SKM-1 (cell line): ENCODE data around the gene POLR3E.

Source experiments
- DNase-seq: peaks from one replicate; lab custom pipeline; 2025; ENCODE audit not compliant: unreplicated experiment; lab: John Stamatoyannopoulos, UW

The POLR3E gene, protein sequence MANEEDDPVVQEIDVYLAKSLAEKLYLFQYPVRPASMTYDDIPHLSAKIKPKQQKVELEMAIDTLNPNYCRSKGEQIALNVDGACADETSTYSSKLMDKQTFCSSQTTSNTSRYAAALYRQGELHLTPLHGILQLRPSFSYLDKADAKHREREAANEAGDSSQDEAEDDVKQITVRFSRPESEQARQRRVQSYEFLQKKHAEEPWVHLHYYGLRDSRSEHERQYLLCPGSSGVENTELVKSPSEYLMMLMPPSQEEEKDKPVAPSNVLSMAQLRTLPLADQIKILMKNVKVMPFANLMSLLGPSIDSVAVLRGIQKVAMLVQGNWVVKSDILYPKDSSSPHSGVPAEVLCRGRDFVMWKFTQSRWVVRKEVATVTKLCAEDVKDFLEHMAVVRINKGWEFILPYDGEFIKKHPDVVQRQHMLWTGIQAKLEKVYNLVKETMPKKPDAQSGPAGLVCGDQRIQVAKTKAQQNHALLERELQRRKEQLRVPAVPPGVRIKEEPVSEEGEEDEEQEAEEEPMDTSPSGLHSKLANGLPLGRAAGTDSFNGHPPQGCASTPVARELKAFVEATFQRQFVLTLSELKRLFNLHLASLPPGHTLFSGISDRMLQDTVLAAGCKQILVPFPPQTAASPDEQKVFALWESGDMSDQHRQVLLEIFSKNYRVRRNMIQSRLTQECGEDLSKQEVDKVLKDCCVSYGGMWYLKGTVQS

DNA sequence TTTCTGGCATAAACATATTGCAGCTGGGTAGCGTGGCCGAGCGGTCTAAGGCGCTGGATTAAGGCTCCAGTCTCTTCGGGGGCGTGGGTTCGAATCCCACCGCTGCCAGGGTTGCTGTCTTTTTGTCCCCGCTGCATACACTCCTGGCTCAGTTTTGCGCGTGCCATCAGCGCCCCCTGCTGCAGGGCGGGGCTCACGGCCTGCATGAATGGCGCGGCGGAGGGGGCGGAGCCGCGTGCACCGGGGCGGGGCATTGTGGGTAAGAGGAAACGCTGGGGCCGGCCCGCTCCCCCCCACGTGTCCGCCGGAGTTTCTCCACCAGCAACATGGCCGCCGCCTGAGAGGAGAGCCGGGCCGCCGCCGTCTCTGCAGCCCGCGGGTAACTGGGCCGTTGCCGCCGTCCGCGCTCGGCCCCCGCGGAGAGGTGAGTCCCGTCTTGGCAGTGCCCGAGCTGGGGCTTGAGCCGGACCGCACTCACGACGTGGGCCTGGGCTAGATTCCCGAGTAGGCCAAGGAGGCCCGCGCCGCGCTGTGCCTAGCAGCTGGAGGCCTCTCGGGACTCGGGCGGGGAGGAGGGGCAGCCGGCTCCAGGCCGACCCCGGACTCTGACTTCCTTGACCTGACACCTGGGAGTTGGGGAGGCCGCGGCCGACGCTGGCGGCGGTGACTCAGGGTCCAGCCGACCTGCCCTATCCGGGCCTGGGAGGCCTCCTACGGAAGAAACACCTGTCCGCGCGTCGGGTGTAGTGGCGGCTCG, at the start of gene POLR3E:
POLR3E (plus strand) TSS at position 296 of the 757 bp plus-strand sequence. CDS start 5,560 bp downstream, outside the sequence.
- peak; percentile 89 for DNase-seq

DNA sequence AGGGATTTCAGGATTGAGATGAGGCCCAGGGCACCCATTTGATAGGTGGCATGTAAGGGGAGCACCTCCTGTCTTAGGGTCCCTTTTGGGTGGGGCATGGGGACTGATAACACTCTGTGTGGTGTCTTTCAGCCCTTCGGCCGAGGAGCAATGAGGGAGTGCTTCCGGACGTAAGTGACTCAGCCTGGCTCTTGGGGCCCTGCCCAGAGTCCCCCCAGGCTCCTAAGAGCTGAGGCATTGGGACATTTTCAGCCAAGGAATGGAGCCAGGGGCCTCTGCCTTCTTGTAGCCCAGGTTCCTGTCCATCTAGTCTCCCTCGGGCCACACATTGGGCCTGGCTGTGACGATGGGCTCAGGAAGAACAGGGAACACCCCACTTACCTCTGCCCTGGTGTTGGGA, 46.7 kb upstream of the POLR3E start:
- no peak for DNase-seq

DNA sequence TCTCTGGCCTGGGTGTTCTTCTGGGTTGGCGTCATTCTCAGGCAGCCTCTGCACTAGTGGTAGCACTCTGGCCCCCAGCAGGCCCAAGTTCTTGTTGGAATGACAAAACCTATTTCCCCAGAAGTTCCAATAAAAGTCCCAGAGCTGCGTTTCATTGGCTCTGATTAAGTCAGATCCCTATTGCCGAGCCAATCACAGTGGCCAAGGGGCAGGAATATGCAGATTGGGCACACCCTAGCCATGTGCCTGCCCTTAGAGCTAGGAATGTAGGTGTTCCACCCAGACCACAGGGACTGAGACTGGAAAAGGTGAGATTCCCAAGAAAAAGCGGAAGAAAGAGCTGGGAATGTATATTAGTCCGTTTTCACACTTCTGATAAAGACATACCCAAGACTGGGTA, 44.9 kb upstream of the POLR3E start:
- DNase-seq = no peak

DNA sequence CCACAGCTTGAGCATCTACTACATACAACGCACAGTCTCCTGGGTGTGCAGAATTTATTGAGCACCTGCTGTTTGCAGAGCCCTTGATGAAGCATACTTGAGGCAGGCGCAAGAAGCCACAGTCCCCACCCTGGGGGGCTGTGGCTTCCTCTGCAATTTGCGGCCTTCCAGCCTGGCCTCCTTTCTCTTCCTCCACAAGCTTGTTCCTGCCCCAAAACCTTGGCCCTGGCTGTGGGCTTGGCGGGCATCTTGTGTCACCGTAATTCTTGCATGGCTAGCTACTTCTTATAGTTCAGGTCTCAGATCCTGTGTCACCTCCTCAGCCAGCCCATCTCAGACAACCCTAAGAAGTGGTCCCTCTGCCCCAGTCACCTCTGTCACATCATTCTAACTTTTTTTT, 43.9 kb upstream of the POLR3E start:
- DNase-seq = no peak

DNA sequence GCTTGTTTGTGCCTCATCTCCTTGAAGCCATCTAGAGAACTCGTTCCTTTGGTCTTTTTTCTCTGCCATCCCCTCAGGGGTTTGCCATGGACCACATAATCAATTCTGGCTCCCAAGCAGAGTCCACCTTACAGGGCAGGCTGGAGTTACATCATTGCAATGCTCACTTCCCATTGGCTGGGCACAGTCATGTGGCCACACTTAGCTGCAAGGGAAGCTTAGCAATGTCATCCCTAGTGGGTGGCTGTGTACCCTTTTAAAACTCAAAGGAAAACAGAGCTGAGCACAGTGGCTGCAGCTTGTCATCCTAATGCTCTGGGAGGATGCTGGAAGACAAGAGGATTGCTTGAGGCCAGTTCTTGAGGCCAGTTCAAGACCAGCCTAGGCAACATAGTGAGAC, 41.9 kb upstream of the POLR3E start:
- DNase-seq = no peak

DNA sequence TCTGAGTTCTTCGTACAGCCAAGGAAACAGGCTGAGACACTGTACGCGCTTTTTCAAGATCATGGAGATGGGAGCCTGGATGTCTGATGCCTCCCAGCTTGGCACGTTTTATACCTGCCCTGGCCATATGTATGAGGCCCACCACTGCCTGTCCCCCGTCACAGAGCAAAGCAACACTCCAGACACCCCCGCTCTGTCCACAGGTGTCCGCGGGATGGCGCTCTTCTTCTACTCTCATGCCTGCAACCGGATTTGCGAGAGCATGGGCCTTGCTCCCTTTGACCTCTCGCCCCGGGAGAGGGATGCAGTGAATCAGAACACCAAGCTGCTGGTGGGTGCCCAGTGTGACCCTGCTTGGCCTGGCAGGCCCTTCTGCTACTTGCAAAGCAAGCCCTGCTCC, 39.8 kb upstream of the POLR3E start:
- DNase-seq = no peak

DNA sequence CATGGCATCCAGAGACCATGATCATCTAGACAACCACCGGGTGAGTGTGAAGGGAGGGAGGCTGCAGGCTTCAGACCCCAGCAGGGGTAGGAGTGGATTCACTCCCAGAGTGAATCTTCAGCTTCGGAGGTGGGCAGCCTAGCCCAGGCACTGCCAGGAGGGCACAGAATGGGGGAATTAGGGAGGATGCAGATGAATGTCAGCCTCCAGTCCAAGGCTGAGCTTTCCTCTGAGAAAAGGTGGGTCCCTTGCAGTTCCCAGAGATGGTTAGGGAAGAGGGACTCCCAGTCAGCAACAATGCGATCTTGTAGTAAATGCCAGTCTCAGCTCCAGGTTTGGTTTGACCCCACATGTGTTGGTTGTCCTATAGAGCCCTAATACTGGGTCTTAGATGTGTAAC, 36.7 kb upstream of the POLR3E start:
- no peak for DNase-seq

DNA sequence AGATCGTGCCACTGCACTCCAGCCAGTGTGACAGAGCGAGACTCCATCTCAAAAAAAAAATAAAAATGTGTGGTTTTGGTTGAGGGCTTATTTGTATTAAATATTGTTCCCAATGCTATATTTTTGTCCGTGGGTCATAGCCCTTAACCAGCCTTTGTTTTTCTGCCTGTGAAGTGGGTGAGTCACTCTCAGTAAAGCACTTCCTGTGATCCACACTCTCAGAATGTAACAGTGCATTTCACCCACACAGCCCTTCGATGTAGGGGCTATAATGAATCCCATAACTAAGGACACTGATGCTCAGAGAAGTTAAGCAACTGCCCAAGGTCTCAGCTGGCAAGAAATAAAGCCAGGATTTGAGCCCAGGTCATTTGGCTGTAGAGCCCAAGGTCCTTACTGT, 34.7 kb upstream of the POLR3E start:
- DNase-seq = no peak

DNA sequence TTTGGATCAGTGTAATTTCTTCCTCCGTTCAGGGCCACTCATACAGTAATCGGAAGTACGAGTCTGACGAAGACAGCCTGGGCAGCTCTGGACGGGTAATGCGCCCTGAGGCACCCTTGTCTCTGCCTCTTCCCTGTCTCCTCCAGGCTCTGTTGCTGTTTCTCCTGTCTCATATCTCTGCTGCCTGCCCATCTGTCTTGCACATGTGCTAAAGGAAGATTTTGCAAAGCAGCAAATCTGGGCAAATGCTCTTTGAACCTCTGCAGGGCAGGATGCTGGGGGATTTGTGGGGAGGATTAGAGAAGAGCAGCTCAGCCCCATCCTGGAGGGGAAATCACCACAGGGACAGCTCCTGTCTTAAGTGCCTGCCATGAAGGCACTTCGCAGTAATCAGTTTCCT, 32.4 kb upstream of the POLR3E start:
- DNase-seq = no peak

DNA sequence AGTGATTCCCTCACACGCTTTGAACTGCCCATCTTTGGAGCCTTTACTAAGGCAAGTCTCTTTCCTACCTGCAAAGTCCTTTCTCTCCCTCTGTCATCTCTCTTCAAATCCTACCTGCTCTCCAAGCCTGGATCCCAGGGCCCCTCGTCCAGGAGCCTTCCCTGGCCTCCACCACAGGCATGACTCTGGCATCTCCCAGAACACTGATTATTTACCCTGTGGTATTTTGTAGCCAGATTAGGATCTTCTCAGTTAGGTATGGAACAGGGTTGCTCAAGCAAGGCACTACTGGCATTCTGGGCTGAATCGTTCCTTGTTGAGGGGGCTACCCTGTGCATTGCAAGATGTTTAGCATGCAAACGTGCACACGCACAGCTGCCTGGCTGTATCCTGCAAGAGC, 31.9 kb upstream of the POLR3E start:
- no peak for DNase-seq

DNA sequence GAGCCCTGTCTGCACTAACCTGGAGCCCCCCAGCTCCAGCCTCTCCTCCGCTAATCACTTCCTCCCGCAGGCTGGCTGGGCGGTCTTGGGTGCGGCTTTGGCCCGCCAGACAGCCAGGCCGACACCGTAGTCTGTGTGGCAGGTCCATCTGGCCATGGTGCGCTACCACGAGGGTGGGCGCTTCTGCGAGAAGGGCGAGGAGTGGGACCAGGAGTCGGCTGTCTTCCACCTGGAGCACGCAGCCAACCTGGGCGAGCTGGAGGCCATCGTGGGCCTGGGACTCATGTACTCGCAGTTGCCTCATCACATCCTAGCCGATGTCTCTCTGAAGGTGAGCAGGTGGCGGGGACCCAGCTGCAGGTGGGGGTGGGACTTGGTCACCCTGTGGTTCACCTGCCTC, 30.7 kb upstream of the POLR3E start:
- no peak for DNase-seq

DNA sequence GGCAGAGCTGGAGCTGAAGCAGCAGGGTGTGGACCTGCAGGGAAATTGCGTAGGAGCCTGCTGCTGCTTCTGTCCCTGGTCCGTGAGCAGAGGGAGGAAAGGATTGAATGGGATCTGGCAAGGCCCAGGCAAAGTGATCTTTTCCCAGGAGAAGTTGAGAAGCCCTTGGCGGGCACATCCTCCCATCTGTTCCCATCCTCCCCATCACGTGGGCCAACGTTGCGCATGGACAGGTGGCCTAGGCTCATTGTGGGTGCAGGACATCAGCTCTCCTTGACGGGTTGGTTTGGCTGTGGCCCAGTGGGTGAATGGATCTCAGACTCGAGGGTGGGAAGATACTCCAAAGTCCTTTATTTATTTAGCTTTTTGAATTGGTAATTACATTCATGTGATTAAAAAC, 29.4 kb upstream of the POLR3E start:
- DNase-seq = no peak

DNA sequence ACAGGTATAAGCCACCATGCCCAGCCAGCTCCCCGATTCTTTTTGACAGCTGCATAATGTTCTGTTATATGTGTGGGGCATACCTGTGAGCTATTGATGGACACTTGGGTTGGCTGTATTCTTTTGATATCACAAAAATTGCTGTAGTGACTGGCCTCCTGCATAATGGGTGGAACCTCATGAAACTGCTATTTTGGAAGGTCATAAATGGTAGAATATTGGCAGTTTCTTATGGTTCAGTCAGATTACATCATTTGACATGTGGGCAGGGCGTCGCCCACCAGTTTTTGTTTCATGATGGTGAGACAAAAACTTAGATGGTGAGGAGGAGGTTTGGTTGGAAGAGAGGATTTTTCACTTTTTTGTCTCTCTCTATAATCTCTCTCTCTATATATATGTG, 26.7 kb upstream of the POLR3E start:
- no peak for DNase-seq

DNA sequence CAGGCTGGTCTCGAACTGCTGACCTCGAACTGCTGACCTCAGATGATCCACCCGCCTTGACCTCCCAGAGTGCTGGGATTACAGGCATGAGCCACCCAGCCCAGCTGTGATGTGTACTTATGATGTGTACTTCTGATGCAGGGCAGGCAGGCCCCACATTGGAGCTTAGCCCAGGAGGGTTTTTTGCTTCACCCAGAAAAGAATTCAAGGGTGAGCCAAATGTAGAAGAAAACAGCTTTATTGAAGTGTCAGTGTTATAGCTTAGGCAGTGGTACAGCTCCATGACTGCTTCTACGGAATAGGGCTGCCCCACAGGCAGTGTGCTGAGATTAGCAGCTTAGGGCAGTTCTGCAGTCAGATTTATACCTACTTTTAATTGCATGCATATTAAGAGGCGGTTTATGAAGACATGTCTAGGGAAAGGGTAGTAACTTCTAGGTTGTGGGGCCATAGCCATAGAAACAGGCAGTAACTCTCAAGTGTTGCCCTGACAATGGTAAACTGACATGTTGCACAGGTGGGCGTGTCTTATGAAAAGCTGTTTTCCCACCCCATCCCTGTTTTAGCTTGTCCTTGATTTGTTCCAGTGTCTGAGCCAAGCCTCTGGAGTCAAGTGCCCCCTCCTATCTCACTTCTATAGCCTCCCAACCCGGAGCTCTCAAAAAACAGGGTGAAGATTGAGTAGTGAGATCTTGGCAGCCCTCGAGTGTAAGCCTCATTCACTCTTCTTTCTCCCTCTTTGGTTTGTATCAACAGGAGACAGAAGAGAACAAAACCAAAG, 24.1 kb upstream of the POLR3E start:
- no peak for DNase-seq

DNA sequence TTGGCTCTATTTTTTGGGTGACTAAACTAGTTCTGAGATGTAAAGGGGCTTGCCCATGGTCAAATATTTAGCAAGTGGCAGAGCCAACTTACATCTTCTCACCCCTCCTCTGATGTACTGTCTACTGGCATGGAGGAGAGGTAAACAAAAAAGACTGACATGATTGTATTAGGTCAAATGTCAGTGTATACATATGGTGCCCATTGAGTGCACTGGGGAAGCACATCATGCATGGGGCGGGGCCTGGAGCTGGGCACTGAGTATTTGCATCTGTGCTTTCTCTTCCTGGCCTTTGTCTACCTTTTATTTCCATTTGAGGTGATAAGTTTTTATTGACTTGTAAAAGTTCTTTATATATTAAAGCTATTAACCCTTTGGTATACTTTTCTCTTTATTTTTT, 22.3 kb upstream of the POLR3E start:
- no peak for DNase-seq

DNA sequence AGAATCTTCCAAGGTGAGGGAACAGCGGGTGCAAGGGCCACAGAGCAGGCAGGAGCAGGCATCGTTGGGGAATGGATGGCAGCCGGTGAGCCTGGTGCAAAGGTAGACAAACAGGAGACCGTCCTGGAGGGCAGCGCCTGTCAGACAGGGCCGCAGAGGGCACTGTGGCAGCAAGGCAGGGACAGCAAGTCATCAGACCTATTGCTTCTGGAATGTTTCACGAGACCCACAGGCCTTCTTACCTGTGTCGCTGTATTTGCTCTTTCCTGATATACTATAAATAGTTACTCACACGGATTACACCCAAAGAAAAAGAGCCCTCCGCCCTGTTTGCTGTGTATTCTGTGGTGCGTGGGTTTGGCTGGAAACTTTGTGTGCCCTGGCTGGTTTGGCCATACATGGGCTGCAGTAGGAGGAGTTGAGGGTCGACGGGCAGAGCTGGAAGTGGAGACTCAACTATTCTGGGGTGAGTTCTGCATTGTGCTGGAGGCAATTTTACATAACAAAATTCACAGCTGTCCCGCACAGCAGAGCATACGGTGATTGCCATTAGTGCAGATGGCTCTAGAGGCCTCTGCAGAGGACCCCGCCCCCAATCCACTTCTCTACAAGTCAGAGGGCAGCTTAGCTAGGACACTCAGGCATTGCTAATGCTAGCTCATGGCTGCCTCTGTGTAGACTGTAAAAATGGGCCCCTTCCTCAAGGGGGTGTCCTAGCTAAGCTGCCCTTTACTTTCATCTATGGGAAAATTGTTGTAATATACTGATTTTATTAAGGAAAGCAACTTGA, 18.6 kb upstream of the POLR3E start:
- DNase-seq = no peak

DNA sequence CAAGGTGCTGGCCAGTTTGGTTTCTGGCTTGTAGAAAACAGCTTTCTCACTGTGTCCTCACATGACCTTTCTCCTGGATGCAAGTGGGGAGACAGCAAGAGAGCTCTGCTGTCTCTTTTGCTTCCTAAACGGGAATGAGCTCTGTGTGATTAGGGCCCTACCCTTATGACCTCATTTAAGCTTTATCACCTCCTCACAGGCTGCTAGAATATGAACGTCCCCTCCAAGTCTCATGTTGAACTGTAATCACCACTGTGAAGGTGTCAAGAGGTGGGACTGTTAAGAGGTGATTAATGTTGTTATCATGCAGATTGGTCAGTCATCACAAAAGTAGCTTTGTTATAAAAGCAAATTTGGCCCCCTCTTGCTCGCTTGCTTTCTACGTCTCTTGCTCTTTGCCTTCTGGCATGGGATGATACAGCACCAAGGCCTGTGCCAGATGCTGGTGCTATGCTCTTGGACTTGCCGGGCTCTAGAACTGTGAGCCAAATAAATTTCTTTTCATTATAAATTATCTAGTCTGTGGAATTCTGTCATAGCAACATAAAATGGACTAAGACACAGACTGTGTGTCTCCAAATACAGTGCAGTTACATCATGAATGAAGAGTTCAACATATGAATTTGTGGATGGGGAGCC, 14.8 kb upstream of the POLR3E start:
- no peak for DNase-seq

DNA sequence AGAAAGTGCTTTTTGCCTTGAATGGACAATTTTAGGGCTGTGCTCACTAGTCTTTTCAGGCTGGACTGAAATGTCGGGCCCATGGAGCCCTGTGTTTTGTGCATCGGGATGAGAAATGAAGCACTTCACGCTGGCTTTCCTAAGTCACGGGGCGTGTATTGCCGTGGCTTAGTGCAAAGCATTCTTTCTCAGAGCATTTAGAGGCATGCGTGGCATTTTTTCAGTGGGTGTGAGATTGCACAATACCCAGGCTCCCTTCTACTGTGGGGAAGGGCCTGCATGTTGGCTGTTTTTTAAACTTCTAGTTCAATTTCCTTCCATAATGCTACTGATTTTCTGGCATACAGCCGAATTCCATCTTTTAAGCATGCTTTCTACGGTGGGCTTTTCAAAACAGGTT, 12.6 kb upstream of the POLR3E start:
- DNase-seq = no peak

DNA sequence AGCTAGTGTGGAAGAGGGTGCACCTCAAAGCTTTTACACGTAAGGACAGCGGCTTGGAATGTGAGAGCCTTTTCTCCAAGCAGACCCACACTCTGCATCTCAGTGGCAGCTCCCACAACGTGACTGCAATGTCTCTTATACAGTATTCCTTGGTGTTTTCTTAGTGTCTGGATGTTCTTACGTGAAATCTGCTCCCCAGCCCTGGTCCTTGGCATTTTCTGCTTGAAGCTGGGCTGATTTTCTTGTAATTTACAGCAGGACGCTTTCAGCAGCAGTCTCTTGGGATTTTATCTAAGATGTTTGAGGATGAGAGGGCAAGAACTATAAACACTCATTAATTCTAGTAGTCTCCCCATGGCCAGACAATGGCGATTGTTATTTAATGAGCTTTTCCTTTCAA, 12.1 kb upstream of the POLR3E start:
- DNase-seq = no peak

DNA sequence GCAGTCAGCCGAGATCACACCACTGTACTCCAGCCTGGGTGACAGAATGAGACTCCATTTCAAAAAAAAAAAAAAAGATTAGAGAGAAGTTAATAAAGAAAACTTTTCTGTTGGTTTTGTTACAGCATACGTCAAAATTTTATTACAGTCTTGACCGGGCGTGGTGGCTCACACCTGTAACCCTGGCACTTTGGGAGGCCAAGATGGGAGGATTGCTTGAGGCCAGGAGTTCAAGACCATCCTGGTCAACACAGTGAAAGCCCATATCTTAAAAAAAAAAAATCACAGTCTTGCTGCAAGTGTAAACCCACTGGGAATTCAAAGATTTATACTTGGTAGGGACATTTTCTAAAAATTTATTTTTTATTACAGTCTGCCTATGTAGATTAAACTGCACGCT, 6.2 kb upstream of the POLR3E start:
- no peak for DNase-seq
